Heart left ventricle (tissue), 13 donors: ENCODE measurements around the gene S100A7.

Source experiments
- CTCF ChIP-seq, 12 donors: fragments of 200-600 bp; sonication (generic) in 4 of 12; IDR thresholded peaks; one replicate each; pipeline versions ENCODE4 v1.5.0 to v1.8.0; 2018 to 2022; ENCODE audit warnings: antibody characterized with exemption in 12 of 12, mild to moderate bottlenecking in 5 of 12
- POLR2A ChIP-seq, 2 donors: fragments of 450-650 bp; IDR thresholded peaks; one replicate each; pipeline ENCODE4 v1.6.1; 2017; ENCODE audit warnings: antibody characterized with exemption in 2 of 2, mild to moderate bottlenecking in 2 of 2, moderate library complexity in 2 of 2
- donor health status: ischemic (EF 13 %, LVEDD 7.1; RV severe dilation, severe dysfunction).
- donor health status: DM: no; HTN: yes; CAD: no.
- donor health status: DM: no; HTN: no; CAD: no.
- donor health status: ischemic (EF 25% LVEDD 6.9; RV normal size, moderate dysfunction).
- donor health status: ischemic (EF 25% LVEDD 5.7; RV mildly dilated, moderate dysfunction).
- donor health status: ischemic (EF 35%, LVEDD 5.7; RV mildly dilated, moderate dysfunction).
- donor health status: nonischemic (EF 11% LVEDD 7.7; RV severe dilation, severe dysfunction).
- donor health status: DM: yes; HTN: yes; CAD: no.
- donor health status: PGD.
- donor health status: ischemic (EF 29% LVEDD 5.4; RV normal size, mild dysfunction).
- donor health status: nonischemic (EF 23%, LVEDD 6.1; RV moderate dilation, normal function).

GRCh38 chr1:153430561-153430960 is 29.9 kb downstream of the S100A7 start:
- TF ChIP-seq CTCF (IDR thresholded peaks at IDR 0.05) (no peak), POLR2A (IDR thresholded peaks at IDR 0.05) (no peak)
